Stimulated activated CD8-positive, alpha-beta memory T cell treated with anti-CD3 and anti-CD28 coated beads, Interleukin-7, amount 100 ng/mL, for 1 hour (primary cell): ENCODE results near the gene CDK5RAP2.

Experiments used
- DNase-seq, 2 donors: peaks; one replicate each; pipeline ENCODE4 v3.0.0-alpha.2; 2020; ENCODE audit warnings: low read depth in 2 of 2

CDK5RAP2 gene

GRCh38 chr9:120351106-120351505 is 228.9 kb downstream of the CDK5RAP2 start:
- no peak for DNase-seq

- no peak for DNase-seq
Observed at GRCh38 chr9:120350596-120350995, 229.4 kb downstream of the CDK5RAP2 start.

DNA sequence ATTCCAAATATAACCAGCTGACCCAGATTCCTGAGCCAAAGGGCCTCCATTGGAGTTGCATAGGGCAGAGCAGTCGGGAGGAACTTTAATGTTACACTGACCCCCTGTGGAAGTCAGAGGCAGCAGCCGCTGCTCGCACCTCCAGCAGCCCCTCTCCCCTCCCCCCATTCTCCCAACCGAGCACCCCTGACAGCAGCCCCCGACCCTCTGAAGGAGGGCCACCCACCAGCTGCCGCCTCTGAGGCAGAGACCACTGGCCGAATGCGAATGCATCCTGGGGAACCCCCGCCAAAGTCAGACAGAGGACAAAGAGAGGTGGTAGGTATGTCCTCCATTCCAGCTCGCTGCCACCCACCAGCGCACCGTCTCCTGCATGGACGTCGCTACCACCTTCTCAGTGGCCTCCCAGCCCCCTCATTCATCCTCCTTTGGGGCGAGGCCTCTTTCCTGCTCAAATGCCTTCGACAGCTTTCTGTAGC is 231.0 kb downstream of the CDK5RAP2 start:
- no peak for DNase-seq

GRCh38 chr9:120345379-120345778 is 234.6 kb downstream of the CDK5RAP2 start:
- DNase-seq = no peak

DNA sequence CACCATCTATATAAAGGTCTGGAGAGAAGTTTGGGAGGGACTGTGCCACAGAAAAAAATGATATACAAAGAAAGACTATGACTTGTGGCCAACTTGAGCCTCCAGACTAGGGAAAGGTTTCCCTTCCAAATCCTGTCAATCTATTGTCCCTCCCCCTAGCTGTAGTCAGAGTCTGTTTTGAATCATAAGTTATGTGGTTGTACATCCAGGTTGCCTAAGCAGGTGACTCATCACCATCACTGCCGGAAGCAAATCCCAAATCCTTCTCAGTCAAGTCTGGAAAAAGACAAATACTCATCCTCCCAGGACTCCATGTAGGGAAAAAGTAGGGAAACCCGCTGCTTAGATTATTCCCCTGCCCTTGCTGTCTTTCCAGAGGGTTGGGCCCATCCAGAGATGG is 235.7 kb downstream of the CDK5RAP2 start:
- no peak for DNase-seq

DNA sequence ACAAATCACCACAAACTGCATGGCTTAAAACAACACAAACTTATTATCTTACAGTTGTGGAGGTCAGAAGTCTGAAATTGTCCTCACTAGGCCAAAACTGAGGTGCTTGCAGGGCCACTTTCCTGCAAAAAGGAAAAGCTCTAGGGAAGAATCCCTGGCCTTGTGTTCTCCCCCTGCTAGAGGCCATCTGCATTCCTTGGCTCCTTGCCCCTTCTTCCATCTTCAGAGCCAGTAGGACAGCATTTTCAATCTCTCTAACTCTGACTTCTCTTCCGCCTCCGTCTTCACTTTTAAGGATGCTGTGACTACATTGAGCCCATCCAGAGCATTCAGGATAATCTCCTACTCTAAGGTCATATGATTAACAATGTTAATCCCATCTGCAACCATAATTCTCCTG is 236.6 kb downstream of the CDK5RAP2 start:
- DNase-seq = no peak
